DOHH2 (cell line): ENCODE results near the gene TUSC1.

Experiments
- H3F3A ChIP-seq: fragments of 200-600 bp; sonication (generic), shearing (Covaris generic); 2 replicates; pipeline ENCODE4 v1.6.0; 2016; ENCODE audit warnings: antibody characterized with exemption, mild to moderate bottlenecking; ENCODE audit not compliant: control insufficient read depth, insufficient read depth
- H3K27ac ChIP-seq: fragments of 200-600 bp; sonication (generic); 2 replicates; pipeline ENCODE4 v1.5.1; 2014; ENCODE audit warnings: low read depth, mild to moderate bottlenecking, low read length, moderate library complexity
- H3K27me3 ChIP-seq: fragments of 200-600 bp; sonication (generic); 2 replicates; pipeline ENCODE4 v1.6.1; 2014; ENCODE audit warnings: mild to moderate bottlenecking, low read length, mixed read lengths; ENCODE audit not compliant: control insufficient read depth
- H3K36me3 ChIP-seq: fragments of 200-600 bp; sonication (generic); 2 replicates; pipeline ENCODE4 v1.6.1; 2014; ENCODE audit warnings: mild to moderate bottlenecking, low read length, moderate library complexity, mixed read lengths; ENCODE audit not compliant: control insufficient read depth
- H3K4me1 ChIP-seq: fragments of 200-600 bp; sonication (generic); 2 replicates; pipeline ENCODE4 v1.6.1; 2014; ENCODE audit warnings: mild to moderate bottlenecking, low read length, mixed read lengths; ENCODE audit not compliant: control insufficient read depth
- H3K4me2 ChIP-seq: fragments of 200-600 bp; sonication (generic); 2 replicates; pipeline ENCODE4 v1.6.0; 2014; ENCODE audit warnings: mild to moderate bottlenecking, low read length, moderate library complexity
- H3K4me3 ChIP-seq: fragments of 200-600 bp; sonication (generic); 2 replicates; pipeline ENCODE4 v1.5.1; 2014; ENCODE audit warnings: mild to moderate bottlenecking, low read length, mixed read lengths
- H3K79me2 ChIP-seq: fragments of 200-600 bp; sonication (generic); 2 replicates; pipeline ENCODE4 v1.6.1; 2014; ENCODE audit warnings: mild to moderate bottlenecking, low read length, mixed read lengths; ENCODE audit not compliant: control insufficient read depth
- H3K9me2 ChIP-seq: fragments of 200-600 bp; sonication (generic); replicated peaks from 2 replicates; pipeline ENCODE4 v1.6.1; 2014; ENCODE audit warnings: mild to moderate bottlenecking, low read length, mixed read lengths; ENCODE audit not compliant: control insufficient read depth
- H3K9me3 ChIP-seq: fragments of 200-600 bp; sonication (generic); 2 replicates; pipeline ENCODE4 v1.6.1; 2014; ENCODE audit warnings: antibody characterized with exemption, low read length, mixed read lengths; ENCODE audit not compliant: control insufficient read depth, insufficient read depth
- H4K20me1 ChIP-seq: fragments of 200-600 bp; sonication (generic); 2 replicates; pipeline ENCODE4 v1.6.0; 2014; ENCODE audit warnings: low read depth, mild to moderate bottlenecking, antibody characterized with exemption, low read length, moderate library complexity; ENCODE audit not compliant: control insufficient read depth, insufficient read depth
- EZH2phosphoT487 ChIP-seq: fragments of 200-600 bp; sonication (generic); IDR thresholded peaks from 2 replicates; pipeline ENCODE4 v1.6.1; 2017; ENCODE audit warnings: borderline replicate concordance, mild to moderate bottlenecking, antibody characterized with exemption, low read length, moderate library complexity, mixed read lengths
- TF ChIP-seq, protein P1 (sequence below): fragments of 200-600 bp; sonication (generic); IDR thresholded peaks from one replicate; pipeline ENCODE4 v1.5.1; 2014; ENCODE audit warnings: antibody characterized with exemption, mild to moderate bottlenecking, low read depth, low read length; ENCODE audit not compliant: poor library complexity, severe bottlenecking

Gene TUSC1

DNA sequence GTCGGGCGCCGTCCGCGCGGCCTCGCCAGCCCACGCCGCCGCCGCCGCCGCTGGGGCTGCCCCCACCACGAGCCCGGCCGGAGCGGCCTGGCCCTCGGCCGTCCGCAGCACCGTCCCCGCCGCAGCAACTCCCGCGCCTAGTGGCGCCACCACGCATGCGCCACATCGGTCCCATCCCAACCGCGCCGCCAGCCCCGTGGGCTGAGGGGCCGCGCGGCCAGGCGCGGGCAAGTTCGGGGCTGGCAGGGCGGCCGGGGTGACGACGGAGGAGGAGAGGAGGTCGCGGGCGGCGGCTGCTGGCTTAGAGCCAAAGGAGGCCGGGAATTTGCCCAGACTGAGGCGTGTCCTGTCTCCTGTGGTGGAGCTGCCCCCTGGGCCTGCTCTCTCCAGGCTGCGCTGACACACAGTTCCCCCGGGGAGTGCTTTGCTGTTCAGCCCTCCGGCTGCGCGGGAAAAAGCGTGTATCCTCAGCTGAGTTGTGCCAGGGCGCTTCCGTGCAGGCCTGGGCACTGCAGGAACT, at the start of gene TUSC1:
TUSC1 (minus strand) TSS at position 298 of the 520 bp plus-strand sequence; CDS start at position 166, 132 bp downstream.
- Histone ChIP-seq H3K36me3 (no peaks in the 10 kb centered on the region), H3K4me2 (no peak within 1 kb of the TSS), H3K27me3 (no peaks in the 10 kb centered on the region), H3K4me3 (no peak within 1 kb of the TSS), H3F3A (no peaks in the 10 kb centered on the region), H4K20me1 (no peaks in the 10 kb centered on the region), H3K79me2 (no peaks in the 10 kb centered on the region), H3K4me1 (no peaks in the 10 kb centered on the region), H3K9me3 (peaks cover 11% of the 10 kb centered on the region; the same call in 1 of the 2 replicates), H3K9me2 (no peaks in the 10 kb centered on the region), H3K27ac (no peak within 1 kb of the TSS)
- TF ChIP-seq, protein P1, sequence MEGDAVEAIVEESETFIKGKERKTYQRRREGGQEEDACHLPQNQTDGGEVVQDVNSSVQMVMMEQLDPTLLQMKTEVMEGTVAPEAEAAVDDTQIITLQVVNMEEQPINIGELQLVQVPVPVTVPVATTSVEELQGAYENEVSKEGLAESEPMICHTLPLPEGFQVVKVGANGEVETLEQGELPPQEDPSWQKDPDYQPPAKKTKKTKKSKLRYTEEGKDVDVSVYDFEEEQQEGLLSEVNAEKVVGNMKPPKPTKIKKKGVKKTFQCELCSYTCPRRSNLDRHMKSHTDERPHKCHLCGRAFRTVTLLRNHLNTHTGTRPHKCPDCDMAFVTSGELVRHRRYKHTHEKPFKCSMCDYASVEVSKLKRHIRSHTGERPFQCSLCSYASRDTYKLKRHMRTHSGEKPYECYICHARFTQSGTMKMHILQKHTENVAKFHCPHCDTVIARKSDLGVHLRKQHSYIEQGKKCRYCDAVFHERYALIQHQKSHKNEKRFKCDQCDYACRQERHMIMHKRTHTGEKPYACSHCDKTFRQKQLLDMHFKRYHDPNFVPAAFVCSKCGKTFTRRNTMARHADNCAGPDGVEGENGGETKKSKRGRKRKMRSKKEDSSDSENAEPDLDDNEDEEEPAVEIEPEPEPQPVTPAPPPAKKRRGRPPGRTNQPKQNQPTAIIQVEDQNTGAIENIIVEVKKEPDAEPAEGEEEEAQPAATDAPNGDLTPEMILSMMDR: no peak
- no peak for TF ChIP-seq EZH2phosphoT487

DNA sequence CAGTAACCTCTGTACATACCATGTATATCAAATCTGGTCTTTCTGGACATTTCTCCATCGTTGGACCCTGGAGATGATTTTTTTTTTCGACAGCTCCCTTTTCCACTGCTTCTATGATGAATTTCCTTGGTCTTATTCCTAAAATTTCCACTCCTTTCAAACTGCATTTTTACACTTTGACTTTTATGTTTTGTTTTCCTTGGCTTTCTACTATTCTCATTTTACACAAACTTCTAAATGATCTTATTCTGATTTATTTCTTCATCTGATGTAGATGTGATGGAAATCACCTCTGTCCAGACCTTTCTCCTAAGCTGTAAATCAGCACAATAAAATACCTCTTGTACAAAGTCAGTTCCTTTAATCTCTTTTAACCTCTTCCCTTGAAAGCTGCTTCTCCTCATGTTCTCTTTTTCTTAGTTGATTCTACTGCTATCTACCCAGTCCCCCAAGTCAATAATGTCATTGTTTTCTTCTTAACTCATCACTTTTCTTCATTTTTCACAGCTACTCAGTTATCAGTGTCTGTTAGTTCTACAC, 48.7 kb upstream of the TUSC1 start:
- Histone ChIP-seq H4K20me1 (no peaks in the 10 kb centered on the region), H3F3A (no peaks in the 10 kb centered on the region), H3K4me3 (no peak overlapping the region), H3K27ac (no peak overlapping the region), H3K27me3 (no peaks in the 10 kb centered on the region), H3K36me3 (no peaks in the 10 kb centered on the region), H3K79me2 (no peaks in the 10 kb centered on the region), H3K9me2 (no peaks in the 10 kb centered on the region), H3K9me3 (no peaks in the 10 kb centered on the region; the same call in 1 of the 2 replicates), H3K4me1 (no peaks in the 10 kb centered on the region), H3K4me2 (no peak overlapping the region)
- TF ChIP-seq, protein P1: no peak
- TF ChIP-seq EZH2phosphoT487: no peak

DNA sequence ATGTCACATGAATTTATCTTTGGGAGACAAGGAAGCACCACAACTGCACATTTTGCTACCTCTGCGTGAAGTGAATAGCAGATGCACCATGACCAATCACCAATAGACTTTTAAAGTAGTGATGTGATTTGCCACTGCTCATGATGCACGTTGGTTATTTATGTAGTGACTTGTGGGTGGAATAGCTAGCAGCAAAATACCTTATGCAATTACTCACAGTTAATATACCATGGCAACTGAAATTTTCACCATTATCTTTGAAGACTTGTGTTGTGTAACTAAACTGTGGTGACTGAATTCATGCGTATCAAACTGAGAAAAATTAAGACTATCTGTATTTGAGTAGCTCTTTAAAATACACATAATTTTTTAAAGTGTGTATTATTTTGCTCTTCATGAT, 46.2 kb upstream of the TUSC1 start:
- Histone ChIP-seq H3K79me2 (no peaks in the 10 kb centered on the region), H3K9me2 (no peaks in the 10 kb centered on the region), H3K4me1 (no peaks in the 10 kb centered on the region), H3K27ac (no peak overlapping the region), H3K36me3 (no peaks in the 10 kb centered on the region), H3K9me3 (no peaks in the 10 kb centered on the region), H3K4me3 (no peak overlapping the region), H3F3A (no peaks in the 10 kb centered on the region), H3K4me2 (no peak overlapping the region), H3K27me3 (no peaks in the 10 kb centered on the region), H4K20me1 (no peaks in the 10 kb centered on the region)
- TF ChIP-seq, protein P1: no peak
- TF ChIP-seq EZH2phosphoT487: no peak
